ENCODE measurements around the gene CHRNA4. TPM values are rescaled to one million over a fixed set of nuclear protein-coding genes. Genes with fewer than 3 reads are reported as not detected.

Gene CHRNA4
- total and polyA plus RNA-seq, 2 donors: under 0.01 to 0.14 TPM

- Histone ChIP-seq H3K36me3 (ENCODE audit: control insufficient read depth in 2 of 2, insufficient read depth in 2 of 2, low read length in 1 of 2) (peaks cover 0 to 1% of the 10 kb centered on the region in 2 donors), H3K4me3 (ENCODE audit: low read length in 2 of 2) (no peak overlapping the region), H3K27me3 (ENCODE audit: control insufficient read depth in 2 of 2, insufficient read depth in 1 of 2, low read length in 1 of 2) (peaks cover 20 to 49% of the 10 kb centered on the region in 2 donors), H3K27ac (ENCODE audit: low read depth in 1 of 2, low read length in 1 of 2) (no peak overlapping the region), H3K4me1 (ENCODE audit: control insufficient read depth in 2 of 2, insufficient read depth in 2 of 2, low read length in 2 of 2) (peaks cover 0 to 2% of the 10 kb centered on the region in 2 donors), H3K9me3 (ENCODE audit: control insufficient read depth in 2 of 2, insufficient read depth in 1 of 2, low read length in 1 of 2) (no peaks in the 10 kb centered on the region)
- DNase-seq (ENCODE audit: low read depth in 6 of 9, low spot score in 9 of 9): no peak
- WGBS: 93% methylated on average over 12 of the region's 12 CpGs
These were observed 66.6 kb downstream of the CHRNA4 start for GRCh38 chr20:63294536-63294900.

- Histone ChIP-seq H3K9me3 (ENCODE audit: control insufficient read depth in 2 of 2, insufficient read depth in 1 of 2, low read length in 1 of 2) (no peaks in the 10 kb centered on the region), H3K4me3 (ENCODE audit: low read length in 2 of 2) (no peak overlapping the region), H3K27me3 (ENCODE audit: control insufficient read depth in 2 of 2, insufficient read depth in 1 of 2, low read length in 1 of 2) (peaks cover 20 to 46% of the 10 kb centered on the region in 2 donors), H3K36me3 (ENCODE audit: control insufficient read depth in 2 of 2, insufficient read depth in 2 of 2, low read length in 1 of 2) (peaks cover 2 to 6% of the 10 kb centered on the region in 2 donors), H3K27ac (ENCODE audit: low read depth in 1 of 2, low read length in 1 of 2) (no peak overlapping the region), H3K4me1 (ENCODE audit: control insufficient read depth in 2 of 2, insufficient read depth in 2 of 2, low read length in 2 of 2) (peaks cover 0 to 2% of the 10 kb centered on the region in 2 donors)
- 77% methylated on average over 21 of the region's 22 CpGs for WGBS
- DNase-seq (ENCODE audit: low read depth in 6 of 9, low spot score in 9 of 9): no peak
These were observed 67.1 kb downstream of the CHRNA4 start for GRCh38 chr20:63293871-63294535.

GRCh38 chr20:63293456-63293855, 67.7 kb downstream of the CHRNA4 start:
- Histone ChIP-seq H3K36me3 (ENCODE audit: control insufficient read depth in 2 of 2, insufficient read depth in 2 of 2, low read length in 1 of 2) (peaks cover 6 to 12% of the 10 kb centered on the region in 2 donors), H3K4me1 (ENCODE audit: control insufficient read depth in 2 of 2, insufficient read depth in 2 of 2, low read length in 2 of 2) (peaks cover 0 to 2% of the 10 kb centered on the region in 2 donors), H3K4me3 (ENCODE audit: low read length in 2 of 2) (no peak overlapping the region), H3K27ac (ENCODE audit: low read depth in 1 of 2, low read length in 1 of 2) (no peak overlapping the region), H3K27me3 (ENCODE audit: control insufficient read depth in 2 of 2, insufficient read depth in 1 of 2, low read length in 1 of 2) (peaks cover 20 to 43% of the 10 kb centered on the region in 2 donors), H3K9me3 (ENCODE audit: control insufficient read depth in 2 of 2, insufficient read depth in 1 of 2, low read length in 1 of 2) (no peaks in the 10 kb centered on the region)
- 80% methylated on average over 11 of the region's 11 CpGs for WGBS
- DNase-seq (ENCODE audit: low read depth in 6 of 9, low spot score in 9 of 9): no peak

Other genes with a start within 250 kb of the CHRNA4 start
- gene YTHDF1, start 145.2 kb downstream of the CHRNA4 start, total RNA-seq: 18.6 TPM
- gene YTHDF1, start 145.2 kb downstream of the CHRNA4 start, polyA plus RNA-seq: 38.2 TPM
- gene BIRC7, start 125.4 kb downstream of the CHRNA4 start, total RNA-seq: 0.09 TPM
- 0.87 TPM for gene BIRC7, start 125.4 kb downstream of the CHRNA4 start, polyA plus RNA-seq
- 8.5 TPM for gene NKAIN4, start 106.9 kb downstream of the CHRNA4 start, total RNA-seq
- gene NKAIN4, start 106.9 kb downstream of the CHRNA4 start, polyA plus RNA-seq: 2.2 TPM
- 36.3 TPM for gene ARFGAP1, start 88.5 kb downstream of the CHRNA4 start, total RNA-seq
- 111 TPM for gene ARFGAP1, start 88.5 kb downstream of the CHRNA4 start, polyA plus RNA-seq
- 0.05 TPM for gene COL20A1, start 68.2 kb downstream of the CHRNA4 start, total RNA-seq
- gene COL20A1, start 68.2 kb downstream of the CHRNA4 start, polyA plus RNA-seq: 0.30 TPM
- 0.38 TPM for gene KCNQ2, start 111.3 kb upstream of the CHRNA4 start, total RNA-seq
- 0.48 TPM for gene KCNQ2, start 111.3 kb upstream of the CHRNA4 start, polyA plus RNA-seq
- 0.19 TPM for gene EEF1A2, start 137.7 kb upstream of the CHRNA4 start, total RNA-seq
- 2.2 TPM for gene EEF1A2, start 137.7 kb upstream of the CHRNA4 start, polyA plus RNA-seq
- gene PPDPF, start 159.4 kb upstream of the CHRNA4 start, total RNA-seq: 18.0 TPM
- gene PPDPF, start 159.4 kb upstream of the CHRNA4 start, polyA plus RNA-seq: 229 TPM
- gene PTK6, start 176.0 kb upstream of the CHRNA4 start, total RNA-seq: 0.19 TPM
- gene PTK6, start 176.0 kb upstream of the CHRNA4 start, polyA plus RNA-seq: 2.7 TPM
- gene SRMS, start 186.4 kb upstream of the CHRNA4 start, total RNA-seq: 0.05 TPM
- gene SRMS, start 186.4 kb upstream of the CHRNA4 start, polyA plus RNA-seq: 0.05 TPM
- 1.1 TPM for gene FNDC11, start 192.8 kb upstream of the CHRNA4 start, total RNA-seq
- 1.2 TPM for gene FNDC11, start 192.8 kb upstream of the CHRNA4 start, polyA plus RNA-seq
- 14.8 TPM for gene HELZ2, start 212.9 kb upstream of the CHRNA4 start, total RNA-seq
- 13.9 TPM for gene HELZ2, start 212.9 kb upstream of the CHRNA4 start, polyA plus RNA-seq